Caco-2 (cell line): Measurements from ENCODE around the gene TTC21A. TPM values are rescaled to one million over a fixed set of nuclear protein-coding genes. Genes with fewer than 3 reads are reported as not detected.

ENCODE experiments used
- BruUV-seq: library from RNA; stranded (reverse); fragments of 400-500 nt; replicated peaks from 2 replicates; lab custom pipeline; 2021; lab: Mats Ljungman, UMichigan
- CTCF ChIA-PET: fragments of 300-600 bp; sonication (Branson Sonifier 250); formaldehyde crosslinking; loops from one replicate; lab custom pipeline; 2022; ENCODE audit warnings: antibody characterized with exemption; lab: Charles Lee
- POLR2A ChIA-PET: fragments of 300-600 bp; sonication (Branson Sonifier 250); formaldehyde crosslinking; loops from one replicate; lab custom pipeline; 2022; ENCODE audit warnings: antibody characterized with exemption; lab: Charles Lee
- DNase-seq, 2 experiments: peaks; one replicate each; pipeline versions ENCODE4 v3.0.0 to v3.0.0-alpha.2; 2020 to 2022
- H3K27me3 ChIP-seq: replicated peaks from 2 replicates; pipeline ENCODE4 v1.6.0; 2011; ENCODE audit warnings: low read length; ENCODE audit not compliant: control insufficient read depth, insufficient read depth
- H3K36me3 ChIP-seq: 2 replicates; pipeline ENCODE4 v1.5.1; 2011; ENCODE audit warnings: low read length; ENCODE audit not compliant: control insufficient read depth, insufficient read depth
- H3K4me1 ChIP-seq: fragments of 250-450 bp; sonication (Bioruptor Pico); 2 replicates; pipeline ENCODE4 v1.5.1; 2020; ENCODE audit warnings: mild to moderate bottlenecking
- H3K4me3 ChIP-seq: 2 replicates; pipeline ENCODE4 v1.5.1; 2011; ENCODE audit warnings: low read depth, mild to moderate bottlenecking, control low read depth, low read length
- H3K9me3 ChIP-seq: fragments of 250-450 bp; sonication (Bioruptor Pico); 2 replicates; pipeline ENCODE4 v1.5.1; 2020; ENCODE audit warnings: mild to moderate bottlenecking, moderate library complexity
- H3K27ac Mint-ChIP-seq: one replicate; pipeline ENCODE4 v1.8.0; 2022; ENCODE audit warnings: mixed read lengths; ENCODE audit not compliant: unreplicated experiment
- H3K27me3 Mint-ChIP-seq: one replicate; pipeline ENCODE4 v1.8.0; 2022; ENCODE audit warnings: mixed read lengths; ENCODE audit not compliant: insufficient read depth, unreplicated experiment
- H3K36me3 Mint-ChIP-seq: one replicate; pipeline ENCODE4 v1.8.0; 2022; ENCODE audit warnings: mild to moderate bottlenecking, mixed read lengths; ENCODE audit not compliant: insufficient read depth, unreplicated experiment
- H3K4me1 Mint-ChIP-seq: one replicate; pipeline ENCODE4 v1.8.0; 2022; ENCODE audit warnings: low read depth, mixed read lengths; ENCODE audit not compliant: unreplicated experiment
- H3K4me3 Mint-ChIP-seq: one replicate; pipeline ENCODE4 v1.8.0; 2022; ENCODE audit warnings: mild to moderate bottlenecking, moderate library complexity, mixed read lengths; ENCODE audit not compliant: unreplicated experiment
- H3K9me3 Mint-ChIP-seq: one replicate; pipeline ENCODE4 v1.8.0; 2022; ENCODE audit warnings: mixed read lengths; ENCODE audit not compliant: unreplicated experiment
- intact Hi-C: fragments of 100-400 bp; cut with micrococcal nuclease; formaldehyde crosslinking; loops from one replicate; pipeline ENCODE4 v1.10.0; 2022; ENCODE audit not compliant: unreplicated experiment
- total RNA-seq: library from RNA; stranded (reverse); gene quantifications from 2 replicates; pipeline ENCODE4 v1.2.3, GENCODE V29; 2022
- TF ChIP-seq, protein P1 (sequence below), 2 experiments: fragments of 200-600 bp in 1 of 2; IDR thresholded peaks; 1 replicate in 1 of 2; 2 replicates in 1 of 2; pipeline versions ENCODE4 v1.5.1 to v1.8.0; 2011 to 2022; ENCODE audit warnings: antibody characterized with exemption in 1 of 2, control low read depth in 1 of 2, inconsistent platforms in 1 of 2, low read depth in 1 of 2, low read length in 1 of 2, mild to moderate bottlenecking in 1 of 2, moderate library complexity in 1 of 2; ENCODE audit not compliant: insufficient read depth in 1 of 2, severe bottlenecking in 1 of 2, unreplicated experiment in 1 of 2

Gene TTC21A
- total RNA-seq, 1 experiment from 2014 or later: 4.0 TPM

DNA sequence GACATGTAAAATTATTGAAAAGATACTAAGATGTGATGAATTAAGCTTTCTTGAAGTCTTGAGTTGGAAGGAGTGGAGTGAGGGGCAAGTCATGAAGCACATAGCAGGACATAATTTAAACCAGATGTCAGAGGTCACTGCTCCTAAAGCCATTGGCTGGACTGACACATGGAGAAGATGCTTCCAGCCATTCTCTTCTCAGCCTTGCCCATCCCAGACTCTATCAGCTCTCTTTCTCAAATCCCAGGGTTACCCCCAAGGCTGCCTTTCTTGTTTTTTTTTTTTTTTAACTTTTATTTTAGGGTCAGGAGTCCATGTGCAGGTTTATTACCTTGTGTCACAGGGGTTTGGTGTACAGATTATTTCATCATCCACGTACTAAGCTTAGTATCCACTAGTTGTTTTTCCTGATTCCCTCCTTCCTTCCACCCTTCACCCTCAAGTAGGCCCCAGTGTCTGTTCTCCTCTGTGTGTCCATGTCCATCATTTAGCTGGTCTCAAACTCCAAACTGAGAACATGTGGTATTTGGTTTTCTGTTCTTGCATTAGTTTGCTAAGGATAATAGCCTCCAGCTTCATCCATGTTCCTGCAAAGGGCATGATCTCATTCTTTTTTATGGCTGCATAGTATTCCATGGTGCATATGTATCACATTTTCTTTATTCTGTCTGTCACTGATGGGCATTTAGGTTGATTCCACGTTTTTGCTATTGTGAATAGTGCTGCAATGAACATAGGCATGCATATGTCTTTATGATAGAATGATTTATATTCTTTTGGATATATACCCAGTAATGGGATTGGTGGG lies 66.0 kb downstream of the TTC21A start:
- no peaks in the 10 kb centered on the region for H3K36me3 ChIP-seq
- BruUV-seq: no TSS peak
- H3K27me3 ChIP-seq: no peaks in the 10 kb centered on the region
- POLR2A ChIA-PET: no interaction called here
- H3K27ac Mint-ChIP-seq: no peak overlapping the region
- H3K4me1 Mint-ChIP-seq: peaks cover 27% of the 10 kb centered on the region
- peaks cover 9% of the 10 kb centered on the region for H3K9me3 Mint-ChIP-seq
- intact Hi-C loops: no loop called here
- no peaks in the 10 kb centered on the region for H3K27me3 Mint-ChIP-seq
- TF ChIP-seq, protein P1, sequence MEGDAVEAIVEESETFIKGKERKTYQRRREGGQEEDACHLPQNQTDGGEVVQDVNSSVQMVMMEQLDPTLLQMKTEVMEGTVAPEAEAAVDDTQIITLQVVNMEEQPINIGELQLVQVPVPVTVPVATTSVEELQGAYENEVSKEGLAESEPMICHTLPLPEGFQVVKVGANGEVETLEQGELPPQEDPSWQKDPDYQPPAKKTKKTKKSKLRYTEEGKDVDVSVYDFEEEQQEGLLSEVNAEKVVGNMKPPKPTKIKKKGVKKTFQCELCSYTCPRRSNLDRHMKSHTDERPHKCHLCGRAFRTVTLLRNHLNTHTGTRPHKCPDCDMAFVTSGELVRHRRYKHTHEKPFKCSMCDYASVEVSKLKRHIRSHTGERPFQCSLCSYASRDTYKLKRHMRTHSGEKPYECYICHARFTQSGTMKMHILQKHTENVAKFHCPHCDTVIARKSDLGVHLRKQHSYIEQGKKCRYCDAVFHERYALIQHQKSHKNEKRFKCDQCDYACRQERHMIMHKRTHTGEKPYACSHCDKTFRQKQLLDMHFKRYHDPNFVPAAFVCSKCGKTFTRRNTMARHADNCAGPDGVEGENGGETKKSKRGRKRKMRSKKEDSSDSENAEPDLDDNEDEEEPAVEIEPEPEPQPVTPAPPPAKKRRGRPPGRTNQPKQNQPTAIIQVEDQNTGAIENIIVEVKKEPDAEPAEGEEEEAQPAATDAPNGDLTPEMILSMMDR (IDR thresholded peaks at IDR 0.05; ENCODE audit: insufficient read depth in 1 of 2, low read depth in 1 of 2, low read length in 1 of 2, severe bottlenecking in 1 of 2, unreplicated experiment in 1 of 2): no peak
- DNase-seq: no peak
- CTCF ChIA-PET: interaction anchor here (2.1 kb wide), 1 partner anchor 115 kb away, joined by 10 read pairs; no protein-coding TSS in a partner anchor
- no peaks in the 10 kb centered on the region for H3K9me3 ChIP-seq
- H3K4me1 ChIP-seq: peaks cover 15% of the 10 kb centered on the region
- no peak overlapping the region for H3K4me3 Mint-ChIP-seq
- peaks cover 4% of the 10 kb centered on the region for H3K36me3 Mint-ChIP-seq
- no peak overlapping the region for H3K4me3 ChIP-seq

DNA sequence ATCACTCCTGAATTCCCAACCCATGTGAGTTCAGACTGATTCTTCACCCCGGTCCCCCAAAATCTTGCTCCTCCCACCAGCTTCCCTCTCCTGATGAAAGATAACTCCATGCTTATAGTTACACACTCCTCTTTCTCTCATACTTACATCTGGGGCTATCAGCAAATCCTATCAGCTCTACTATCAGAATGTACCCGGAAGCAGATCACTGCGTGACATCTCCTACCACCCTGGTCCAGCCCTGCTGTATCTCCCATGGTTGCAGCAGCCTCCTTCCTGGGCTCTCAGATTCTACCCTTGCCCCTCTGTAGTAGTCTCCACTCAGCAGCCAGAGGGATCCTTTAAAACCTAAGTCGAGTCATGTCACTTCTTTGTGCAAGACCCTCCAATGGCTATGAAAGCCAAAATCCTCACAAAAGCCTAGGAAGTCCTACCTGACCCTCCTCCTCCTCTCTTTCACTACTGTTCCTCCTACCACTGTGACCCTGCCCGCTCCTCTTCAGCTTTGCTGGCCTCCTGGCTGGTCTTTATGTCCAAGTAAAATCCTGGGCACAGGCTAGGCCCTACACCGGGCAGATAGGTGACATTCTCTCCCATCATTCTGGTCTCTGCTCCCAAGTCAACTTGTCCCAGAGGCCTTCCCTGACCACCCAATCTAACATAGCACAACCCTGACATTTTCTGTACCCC lies 68.7 kb downstream of the TTC21A start:
- CTCF ChIA-PET: interaction anchor here (0.6 kb wide), 1 partner anchor 18 kb away, joined by 3 read pairs; no protein-coding TSS in a partner anchor
- H3K4me3 Mint-ChIP-seq: no peak overlapping the region
- Histone ChIP-seq H3K4me3 (no peak overlapping the region), H3K9me3 (no peaks in the 10 kb centered on the region), H3K36me3 (no peaks in the 10 kb centered on the region), H3K4me1 (peaks cover 27% of the 10 kb centered on the region), H3K27me3 (no peaks in the 10 kb centered on the region)
- peaks cover 9% of the 10 kb centered on the region for H3K9me3 Mint-ChIP-seq
- BruUV-seq: no TSS peak
- POLR2A ChIA-PET: no interaction called here
- DNase-seq: no peak
- no peaks in the 10 kb centered on the region for H3K27me3 Mint-ChIP-seq
- intact Hi-C loops: no loop called here
- H3K36me3 Mint-ChIP-seq: peaks cover 12% of the 10 kb centered on the region
- H3K27ac Mint-ChIP-seq: peak overlapping the region; percentile 4
- TF ChIP-seq, protein P1 (IDR thresholded peaks at IDR 0.05; ENCODE audit: insufficient read depth in 1 of 2, low read depth in 1 of 2, low read length in 1 of 2, severe bottlenecking in 1 of 2, unreplicated experiment in 1 of 2): no peak
- H3K4me1 Mint-ChIP-seq: peaks cover 45% of the 10 kb centered on the region

DNA sequence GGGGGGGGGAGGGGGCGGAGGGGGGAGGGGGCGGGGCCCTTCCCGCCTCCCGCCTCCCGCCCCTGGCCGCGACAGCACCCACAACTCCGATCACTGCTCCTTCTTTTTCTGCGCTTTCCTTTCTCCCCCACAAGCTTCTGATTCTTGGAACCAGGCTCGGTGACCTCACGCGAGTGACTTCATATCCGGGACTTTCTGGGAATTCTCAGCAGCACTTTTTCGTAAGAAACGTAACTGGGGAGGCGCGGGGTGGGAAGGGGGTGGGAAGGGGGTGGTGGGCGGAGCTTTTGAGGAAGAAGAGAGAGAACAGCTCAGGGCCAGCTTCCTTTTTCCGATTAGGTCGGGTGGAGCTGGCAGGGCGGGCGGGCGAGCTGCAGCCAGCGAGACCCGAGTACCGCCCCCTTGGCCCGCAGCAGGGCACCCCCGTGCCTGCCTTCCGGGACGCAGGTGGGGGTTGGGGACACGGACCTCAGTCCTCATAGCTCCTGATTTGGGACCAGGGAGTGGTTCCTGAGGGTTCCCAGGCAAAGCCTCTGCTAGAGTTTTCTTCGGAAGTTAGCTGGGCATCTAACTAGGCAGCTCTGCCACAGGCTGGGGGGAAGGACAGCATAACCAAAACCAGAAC lies 70.3 kb downstream of the TTC21A start:
- POLR2A ChIA-PET: interaction anchor here (0.8 kb wide), 2 partner anchors 27 to 70 kb away, joined by 3 read pairs; partner anchors contain the start of gene TTC21A
- H3K4me1 Mint-ChIP-seq: peaks cover 45% of the 10 kb centered on the region
- peaks cover 9% of the 10 kb centered on the region for H3K9me3 Mint-ChIP-seq
- H3K4me3 Mint-ChIP-seq: peak overlapping the region; percentile 80
- Histone ChIP-seq H3K4me3 (peak overlapping the region; percentile 42), H3K27me3 (no peaks in the 10 kb centered on the region), H3K4me1 (peaks cover 24% of the 10 kb centered on the region), H3K9me3 (no peaks in the 10 kb centered on the region), H3K36me3 (no peaks in the 10 kb centered on the region)
- H3K36me3 Mint-ChIP-seq: peaks cover 13% of the 10 kb centered on the region
- H3K27ac Mint-ChIP-seq: peak overlapping the region; percentile 94
- no peaks in the 10 kb centered on the region for H3K27me3 Mint-ChIP-seq
- CTCF ChIA-PET: interaction anchor here (0.8 to 1.9 kb wide), 5 partner anchors 23 to 111 kb away, joined by 3 to 11 read pairs (median 4); no protein-coding TSS in a partner anchor
- no TSS peak for BruUV-seq
- intact Hi-C loops: no loop called here
- TF ChIP-seq, protein P1 (IDR thresholded peaks at IDR 0.05; ENCODE audit: insufficient read depth in 1 of 2, low read depth in 1 of 2, low read length in 1 of 2, severe bottlenecking in 1 of 2, unreplicated experiment in 1 of 2): no peak
- peak; percentile 70 to 82 for DNase-seq
